Neutrophil (primary cell): ENCODE results near the gene SNRNP35.

Experiments
- H3K27ac ChIP-seq: fragments of 200-600 bp; sonication (generic); 2 replicates; pipeline ENCODE4 v1.5.1; 2016; ENCODE audit warnings: mild to moderate bottlenecking, moderate library complexity
- H3K27me3 ChIP-seq: fragments of 200-600 bp; sonication (generic); 2 replicates; pipeline ENCODE4 v1.6.0; 2016; ENCODE audit warnings: mild to moderate bottlenecking
- H3K36me3 ChIP-seq: fragments of 200-600 bp; sonication (generic); 2 replicates; pipeline ENCODE4 v1.5.1; 2017
- H3K4me1 ChIP-seq, 2 experiments: fragments of 200-600 bp in 1 of 2; sonication (generic) in 1 of 2; 1 replicate in 1 of 2; 2 replicates in 1 of 2; pipeline versions ENCODE4 v1.5.1 to v1.6.1; 2013 to 2016; ENCODE audit warnings: low read depth in 1 of 2, low read length in 1 of 2, mild to moderate bottlenecking in 1 of 2, moderate library complexity in 1 of 2; ENCODE audit not compliant: control insufficient read depth in 1 of 2, insufficient read depth in 1 of 2
- H3K4me3 ChIP-seq, 2 experiments: fragments of 200-600 bp in 1 of 2; sonication (generic) in 1 of 2; 1 replicate in 1 of 2; 2 replicates in 1 of 2; pipeline ENCODE4 v1.5.1; 2013 to 2016; ENCODE audit warnings: low read depth in 1 of 2, low read length in 1 of 2, mild to moderate bottlenecking in 1 of 2, moderate library complexity in 1 of 2
- H3K9me3 ChIP-seq: fragments of 200-600 bp; sonication (generic); 2 replicates; pipeline ENCODE4 v1.5.1; 2016
- CTCF ChIP-seq: fragments of 200-600 bp; sonication (generic); IDR thresholded peaks from 2 replicates; pipeline ENCODE4 v1.5.1; 2016; ENCODE audit warnings: antibody characterized with exemption

Gene SNRNP35

GRCh38 chr12:123465084-123465483 lies 7.1 kb downstream of the SNRNP35 start:
- Histone ChIP-seq H3K4me1 (peaks cover 0 to under 1% of the 10 kb centered on the region in 2 experiments), H3K36me3 (peaks cover 36% of the 10 kb centered on the region), H3K4me3 (no peak overlapping the region), H3K27me3 (no peaks in the 10 kb centered on the region), H3K27ac (no peak overlapping the region), H3K9me3 (no peaks in the 10 kb centered on the region)
- TF ChIP-seq CTCF, result no peak

- TF ChIP-seq CTCF, result no peak
- Histone ChIP-seq H3K27ac (no peak overlapping the region), H3K4me3 (no peak overlapping the region), H3K4me1 (no peaks in the 10 kb centered on the region), H3K36me3 (peaks cover 62% of the 10 kb centered on the region), H3K9me3 (no peaks in the 10 kb centered on the region), H3K27me3 (no peaks in the 10 kb centered on the region)
These were observed 10.8 kb downstream of the SNRNP35 start for GRCh38 chr12:123468786-123469185.

GRCh38 chr12:123469978-123470377 lies 12.0 kb downstream of the SNRNP35 start:
- Histone ChIP-seq H3K4me3 (no peak overlapping the region), H3K9me3 (no peaks in the 10 kb centered on the region), H3K27me3 (no peaks in the 10 kb centered on the region), H3K27ac (no peak overlapping the region), H3K36me3 (peaks cover 68% of the 10 kb centered on the region), H3K4me1 (no peaks in the 10 kb centered on the region)
- TF ChIP-seq CTCF, result no peak

GRCh38 chr12:123471374-123472068 lies 13.6 kb downstream of the SNRNP35 start:
- TF ChIP-seq CTCF, result no peak
- Histone ChIP-seq H3K27ac (no peak overlapping the region), H3K9me3 (no peaks in the 10 kb centered on the region), H3K27me3 (no peaks in the 10 kb centered on the region), H3K4me1 (no peaks in the 10 kb centered on the region), H3K4me3 (no peak overlapping the region), H3K36me3 (peaks cover 62% of the 10 kb centered on the region)

GRCh38 chr12:123472438-123472849 lies 14.5 kb downstream of the SNRNP35 start:
- no peak for TF ChIP-seq CTCF
- H3K9me3 ChIP-seq, result no peaks in the 10 kb centered on the region
- peaks cover 65% of the 10 kb centered on the region for H3K36me3 ChIP-seq
- H3K27ac ChIP-seq, result no peak overlapping the region
- no peak overlapping the region for H3K4me3 ChIP-seq
- H3K27me3 ChIP-seq, result no peaks in the 10 kb centered on the region
- no peaks in the 10 kb centered on the region for H3K4me1 ChIP-seq
